Nephron (organoid): ENCODE results near the gene PLA2G4F.

ENCODE experiments used
- H3K27ac Mint-ChIP-seq, 3 experiments: 2 replicates each; pipeline ENCODE4 v1.8.0; 2020; ENCODE audit warnings: mixed read lengths in 3 of 3, mild to moderate bottlenecking in 2 of 3, moderate library complexity in 1 of 3
- H3K27me3 Mint-ChIP-seq: 2 replicates; pipeline ENCODE4 v1.8.0; 2021; ENCODE audit warnings: low read depth, mild to moderate bottlenecking, moderate library complexity, mixed read lengths
- H3K36me3 Mint-ChIP-seq: 2 replicates; pipeline ENCODE4 v1.8.0; 2020; ENCODE audit warnings: low read depth, mixed read lengths
- H3K4me1 Mint-ChIP-seq: 2 replicates; pipeline ENCODE4 v1.8.0; 2020; ENCODE audit warnings: mixed read lengths
- H3K4me3 Mint-ChIP-seq, 3 experiments: 2 replicates each; pipeline ENCODE4 v1.8.0; 2020; ENCODE audit warnings: mild to moderate bottlenecking in 3 of 3, mixed read lengths in 3 of 3, moderate library complexity in 2 of 3
- H3K9me3 Mint-ChIP-seq: 2 replicates; pipeline ENCODE4 v1.8.0; 2020; ENCODE audit warnings: mixed read lengths
- TF ChIP-seq, protein P1 (sequence below), 3 experiments: fragments of 200-600 bp; sonication (generic); IDR thresholded peaks; one replicate each; pipeline ENCODE4 v1.5.0; 2021; ENCODE audit warnings: antibody characterized with exemption in 3 of 3; ENCODE audit not compliant: unreplicated experiment in 3 of 3

PLA2G4F gene

GRCh38 chr15:42139596-42139995 lies 16.8 kb downstream of the PLA2G4F start:
- TF ChIP-seq, protein P1, sequence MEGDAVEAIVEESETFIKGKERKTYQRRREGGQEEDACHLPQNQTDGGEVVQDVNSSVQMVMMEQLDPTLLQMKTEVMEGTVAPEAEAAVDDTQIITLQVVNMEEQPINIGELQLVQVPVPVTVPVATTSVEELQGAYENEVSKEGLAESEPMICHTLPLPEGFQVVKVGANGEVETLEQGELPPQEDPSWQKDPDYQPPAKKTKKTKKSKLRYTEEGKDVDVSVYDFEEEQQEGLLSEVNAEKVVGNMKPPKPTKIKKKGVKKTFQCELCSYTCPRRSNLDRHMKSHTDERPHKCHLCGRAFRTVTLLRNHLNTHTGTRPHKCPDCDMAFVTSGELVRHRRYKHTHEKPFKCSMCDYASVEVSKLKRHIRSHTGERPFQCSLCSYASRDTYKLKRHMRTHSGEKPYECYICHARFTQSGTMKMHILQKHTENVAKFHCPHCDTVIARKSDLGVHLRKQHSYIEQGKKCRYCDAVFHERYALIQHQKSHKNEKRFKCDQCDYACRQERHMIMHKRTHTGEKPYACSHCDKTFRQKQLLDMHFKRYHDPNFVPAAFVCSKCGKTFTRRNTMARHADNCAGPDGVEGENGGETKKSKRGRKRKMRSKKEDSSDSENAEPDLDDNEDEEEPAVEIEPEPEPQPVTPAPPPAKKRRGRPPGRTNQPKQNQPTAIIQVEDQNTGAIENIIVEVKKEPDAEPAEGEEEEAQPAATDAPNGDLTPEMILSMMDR (IDR thresholded peaks at IDR 0.05; ENCODE audit: unreplicated experiment in 3 of 3) = no peak
- no peak overlapping the region for H3K4me3 Mint-ChIP-seq
- no peaks in the 10 kb centered on the region for H3K36me3 Mint-ChIP-seq
- no peaks in the 10 kb centered on the region for H3K4me1 Mint-ChIP-seq
- H3K9me3 Mint-ChIP-seq = peaks cover 3% of the 10 kb centered on the region
- H3K27me3 Mint-ChIP-seq = peaks cover 24% of the 10 kb centered on the region
- H3K27ac Mint-ChIP-seq = no peak overlapping the region

- Mint-ChIP-seq H3K36me3 (no peaks in the 10 kb centered on the region), H3K27me3 (peaks cover 24% of the 10 kb centered on the region), H3K4me1 (no peaks in the 10 kb centered on the region), H3K27ac (no peak overlapping the region), H3K4me3 (no peak overlapping the region), H3K9me3 (peaks cover 3% of the 10 kb centered on the region)
- TF ChIP-seq, protein P1 (IDR thresholded peaks at IDR 0.05; ENCODE audit: unreplicated experiment in 3 of 3) = no peak
These were observed 17.5 kb downstream of the PLA2G4F start for GRCh38 chr15:42138968-42139386.

- Mint-ChIP-seq H3K36me3 (no peaks in the 10 kb centered on the region), H3K27me3 (peaks cover 24% of the 10 kb centered on the region), H3K4me3 (no peak overlapping the region), H3K27ac (no peak overlapping the region), H3K4me1 (no peaks in the 10 kb centered on the region), H3K9me3 (peaks cover 3% of the 10 kb centered on the region)
- TF ChIP-seq, protein P1 (IDR thresholded peaks at IDR 0.05; ENCODE audit: unreplicated experiment in 3 of 3) = no peak
These were observed 18.0 kb downstream of the PLA2G4F start for GRCh38 chr15:42138411-42138810.

DNA sequence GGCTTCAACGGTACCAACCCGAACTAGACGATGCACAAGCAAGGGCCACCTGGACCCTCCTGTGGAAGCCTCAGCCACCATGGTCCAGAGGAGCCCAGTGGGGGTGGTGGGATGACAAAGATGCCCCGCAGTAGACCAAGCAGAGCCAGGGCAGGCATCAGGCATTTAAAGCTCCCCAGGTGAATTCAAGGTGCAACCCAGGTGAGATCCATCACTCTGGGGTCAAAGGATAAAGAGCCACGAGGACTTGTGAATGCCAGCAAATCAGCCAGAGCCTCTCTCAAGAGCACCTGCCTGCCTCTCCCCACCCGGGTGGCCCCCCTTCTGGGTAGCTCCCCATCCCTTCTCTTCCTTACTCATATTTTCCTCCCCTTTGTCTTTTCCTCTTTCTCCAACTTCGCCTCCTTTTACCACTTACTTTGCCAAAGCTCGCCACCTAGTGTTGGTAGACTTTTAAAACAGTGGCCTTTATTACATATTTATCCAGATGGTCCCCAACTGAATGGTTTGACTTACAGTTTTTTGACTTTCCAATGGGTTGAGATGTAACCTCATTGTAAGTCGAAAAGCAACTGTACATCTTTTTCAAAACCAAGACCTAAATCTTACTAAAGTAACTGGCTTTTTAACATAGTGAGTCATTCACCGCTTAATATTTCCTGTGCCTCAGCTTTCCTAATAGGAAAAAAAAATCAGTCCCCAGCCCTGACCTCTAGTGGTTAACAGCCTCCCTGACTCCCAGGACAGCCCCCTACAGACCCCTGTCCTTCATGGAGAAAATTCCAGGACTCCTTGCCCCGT lies 18.8 kb downstream of the PLA2G4F start:
- no peaks in the 10 kb centered on the region for H3K4me1 Mint-ChIP-seq
- TF ChIP-seq, protein P1 (IDR thresholded peaks at IDR 0.05; ENCODE audit: unreplicated experiment in 3 of 3) = peak; percentile 45 to 66 (median 61)
- H3K27ac Mint-ChIP-seq = peak overlapping the region in 1 of 3 experiments; percentile 1
- H3K36me3 Mint-ChIP-seq = no peaks in the 10 kb centered on the region
- H3K27me3 Mint-ChIP-seq = peaks cover 24% of the 10 kb centered on the region
- H3K9me3 Mint-ChIP-seq = peaks cover 3% of the 10 kb centered on the region
- H3K4me3 Mint-ChIP-seq = no peak overlapping the region

- Mint-ChIP-seq H3K4me1 (no peaks in the 10 kb centered on the region), H3K36me3 (no peaks in the 10 kb centered on the region), H3K9me3 (peaks cover 3% of the 10 kb centered on the region), H3K4me3 (no peak overlapping the region), H3K27ac (no peak overlapping the region), H3K27me3 (peaks cover 26% of the 10 kb centered on the region)
- TF ChIP-seq, protein P1 (IDR thresholded peaks at IDR 0.05; ENCODE audit: unreplicated experiment in 3 of 3) = no peak
These were observed 19.9 kb downstream of the PLA2G4F start for GRCh38 chr15:42136513-42136912.

DNA sequence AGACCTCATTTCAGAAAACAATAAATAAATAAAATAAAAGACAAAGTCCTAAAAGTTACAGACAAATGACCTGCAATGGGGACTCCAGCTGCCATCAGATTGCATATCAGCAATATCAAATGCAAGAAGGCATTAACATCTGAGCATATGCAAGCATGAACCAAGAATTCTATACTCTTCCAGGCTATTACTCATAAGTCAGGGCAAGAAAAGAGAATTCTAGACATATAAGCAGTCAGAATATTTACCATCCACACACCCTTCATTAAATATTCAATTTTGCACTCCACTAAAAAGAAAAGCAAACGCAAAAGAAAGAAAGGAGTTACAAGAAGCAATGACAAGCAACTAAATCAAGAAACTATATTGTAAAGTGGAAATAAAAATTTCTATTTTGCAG lies 21.1 kb downstream of the PLA2G4F start:
- Mint-ChIP-seq H3K36me3 (no peaks in the 10 kb centered on the region), H3K27me3 (peaks cover 31% of the 10 kb centered on the region), H3K27ac (no peak overlapping the region), H3K4me3 (no peak overlapping the region), H3K9me3 (peaks cover 3% of the 10 kb centered on the region), H3K4me1 (no peaks in the 10 kb centered on the region)
- TF ChIP-seq, protein P1 (IDR thresholded peaks at IDR 0.05; ENCODE audit: unreplicated experiment in 3 of 3) = no peak
